Anterior cingulate cortex (tissue), 58 donors: ENCODE measurements around the gene SORD.
"Not testable (repeated sequence)": the region's sequence is repeated elsewhere in the genome, so short reads cannot be mapped to it uniquely, and the experiment has no call there.

ENCODE experiments used
- DNase-seq, 58 donors: peaks; one replicate each; lab custom pipeline; 2025; lab: John Stamatoyannopoulos, UW

SORD gene

GRCh38 chr15:45023659-45024225, 747 bp downstream of the SORD start:
- DNase-seq, result peak in 11 of 58 donors; percentile 16 to 56 (median 27)

DNA sequence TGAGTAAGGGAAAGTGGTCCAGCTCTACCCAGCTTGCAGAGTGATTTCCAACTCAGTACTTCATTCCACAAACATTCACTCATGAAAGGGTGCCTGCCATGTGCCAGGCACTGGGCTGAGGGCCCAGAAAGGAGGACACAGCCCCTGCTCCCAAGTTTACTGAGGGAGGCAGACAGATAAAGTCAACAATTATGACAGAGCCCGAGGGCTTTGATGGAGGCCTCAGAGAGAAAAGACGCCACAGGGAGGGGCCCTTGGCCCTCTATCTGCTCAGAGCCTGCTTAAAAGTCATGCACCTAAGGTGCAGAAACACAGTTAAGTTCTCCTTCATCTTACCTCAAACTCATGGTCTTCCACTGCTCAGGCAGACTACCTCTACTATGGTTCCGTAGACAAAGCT, 1.7 kb downstream of the SORD start:
- DNase-seq, result peak in 5 of 58 donors; percentile 5 to 14 (median 10)

GRCh38 chr15:45025627-45026026, 2.6 kb downstream of the SORD start:
- not testable (repeated sequence) for DNase-seq

DNA sequence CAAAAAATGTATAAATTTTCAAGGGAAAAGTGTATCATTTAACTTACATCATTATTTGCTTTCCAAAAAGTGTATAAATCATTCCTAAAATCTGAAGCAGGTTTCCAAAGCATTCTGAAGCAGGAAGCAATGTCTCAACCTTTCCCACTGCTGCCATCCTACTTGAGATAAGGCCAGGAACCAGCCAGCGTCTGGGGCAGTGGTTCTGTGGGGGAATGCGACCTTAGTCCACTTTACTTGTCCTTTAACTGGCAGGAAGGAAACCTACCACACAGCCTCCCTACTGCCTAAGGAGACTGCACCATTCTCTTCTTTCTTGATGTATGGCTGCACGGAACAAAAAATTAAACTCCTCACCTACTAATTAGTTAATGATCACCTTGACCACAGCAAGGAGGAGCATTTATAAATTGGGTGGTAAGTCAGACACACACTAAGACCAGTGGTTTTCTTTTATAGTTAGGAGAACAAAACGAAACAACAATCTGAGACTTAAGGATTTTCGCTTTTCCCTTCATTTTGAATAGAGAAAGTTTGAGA, 3.7 kb downstream of the SORD start:
- DNase-seq, result no peak

- no peak for DNase-seq
Measured at GRCh38 chr15:45027220-45027619, 4.2 kb downstream of the SORD start.

- no peak for DNase-seq
Measured at GRCh38 chr15:45030743-45031142, 7.7 kb downstream of the SORD start.

GRCh38 chr15:45031522-45032028, 8.6 kb downstream of the SORD start:
- DNase-seq, result not testable (repeated sequence)

DNA sequence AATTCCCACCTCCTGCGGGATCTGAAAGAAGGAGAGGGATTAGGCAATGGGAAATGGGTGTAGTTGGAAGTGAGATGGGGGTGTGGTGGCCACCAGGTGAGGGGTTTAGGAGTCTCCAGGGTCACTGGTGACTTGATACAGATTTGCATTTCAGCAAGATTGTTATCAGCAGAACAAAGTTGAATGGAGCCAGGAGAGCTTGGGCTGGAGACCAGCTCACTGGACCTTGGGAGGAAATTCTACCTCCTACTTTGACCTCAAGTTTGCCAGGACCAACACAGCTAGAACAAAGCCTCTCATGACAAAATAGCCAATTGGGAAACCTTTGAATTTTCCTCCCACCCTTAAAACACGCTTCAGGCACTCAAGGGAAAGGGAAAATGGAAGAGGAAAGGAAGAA, 9.5 kb downstream of the SORD start:
- not testable (repeated sequence) for DNase-seq

DNA sequence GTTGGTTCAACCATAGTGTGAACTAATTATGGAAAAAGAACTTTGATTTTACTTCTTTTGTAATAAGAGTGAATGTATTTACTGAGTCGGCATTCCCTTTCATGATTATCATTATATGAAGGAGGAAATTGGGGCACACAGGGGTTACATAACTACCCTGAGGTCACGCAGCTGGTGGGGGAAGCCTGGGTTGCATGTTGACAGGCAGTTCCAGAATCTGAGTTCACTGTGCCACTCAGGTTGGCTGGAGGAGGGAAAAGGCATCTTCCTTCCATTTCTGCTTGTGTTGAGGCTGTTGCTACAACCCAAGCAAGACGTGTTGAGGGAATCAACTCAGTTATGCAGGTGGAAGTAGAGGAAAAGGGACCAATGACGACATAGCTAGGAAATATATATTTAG, 11.1 kb downstream of the SORD start:
- not testable (repeated sequence) for DNase-seq

- not testable (repeated sequence) for DNase-seq
Measured at GRCh38 chr15:45034600-45035375, 11.8 kb downstream of the SORD start.

DNA sequence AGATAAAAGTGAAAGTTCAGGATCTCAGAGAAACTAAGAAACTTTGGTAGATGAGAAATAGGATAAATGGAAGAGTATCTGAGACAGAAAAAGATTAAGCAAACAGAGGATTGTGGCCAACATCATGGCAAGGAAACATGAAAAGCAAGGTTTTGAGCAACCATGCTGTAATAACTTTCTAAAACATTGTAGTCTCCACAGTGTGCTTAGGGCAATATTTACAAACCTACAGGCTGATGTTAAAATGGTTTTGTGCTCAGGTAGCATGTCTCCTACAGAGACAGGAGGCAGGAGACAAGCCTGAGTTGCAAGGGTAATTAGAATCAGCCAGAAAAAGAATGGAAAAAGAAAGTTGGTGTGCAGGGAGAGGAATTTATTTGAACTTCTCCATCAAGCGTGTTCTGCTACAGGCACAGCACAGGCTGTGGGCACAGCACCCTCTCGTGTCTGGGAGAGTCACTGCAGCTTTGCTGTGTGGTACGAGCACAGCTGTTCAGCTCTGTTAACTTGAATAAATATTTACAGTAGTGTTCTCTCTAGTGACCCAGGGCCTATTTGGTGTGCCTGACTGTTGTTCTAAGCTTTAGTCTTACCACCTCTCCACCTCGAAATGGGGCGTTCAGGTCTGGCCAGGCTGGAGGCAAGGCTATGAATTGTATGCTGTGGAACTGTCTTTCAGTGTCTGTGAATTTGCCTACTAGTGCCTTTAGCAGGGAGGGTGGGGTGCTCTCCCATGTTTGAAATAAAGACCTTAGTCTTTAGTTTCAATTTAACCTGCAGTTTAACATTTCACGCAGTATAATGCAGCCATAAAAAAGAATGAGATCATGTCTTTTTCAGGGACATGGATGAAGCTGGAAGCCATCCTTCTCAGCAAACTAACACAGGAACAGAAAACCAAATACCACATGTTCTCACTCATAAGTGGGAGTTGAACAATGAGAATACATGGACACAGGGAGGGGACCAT, 14.1 kb downstream of the SORD start:
- peak in 49 of 58 donors; percentile 3 to 71 (median 38) for DNase-seq

DNA sequence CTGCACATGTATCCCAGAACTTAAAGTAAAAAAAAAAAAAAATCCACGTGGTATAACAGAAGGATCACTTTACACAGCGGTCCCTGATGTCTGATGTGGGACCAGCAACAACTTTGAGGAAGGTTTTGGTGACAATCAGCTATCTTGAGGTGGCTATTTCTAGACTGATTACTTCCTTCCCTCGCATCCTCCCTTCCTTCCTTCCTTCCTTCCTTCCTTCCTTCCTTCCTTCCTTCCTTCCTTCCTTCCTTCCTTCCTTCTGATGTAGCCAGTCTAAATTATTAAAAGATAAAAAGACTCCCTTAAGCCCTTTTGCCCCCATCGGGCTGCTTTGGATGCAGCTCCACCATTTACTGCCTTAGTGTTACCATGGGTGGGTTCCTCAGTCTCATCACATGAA, 14.9 kb downstream of the SORD start:
- DNase-seq, result no peak

GRCh38 chr15:45040396-45040795, 17.4 kb downstream of the SORD start:
- DNase-seq, result not testable (repeated sequence)

DNA sequence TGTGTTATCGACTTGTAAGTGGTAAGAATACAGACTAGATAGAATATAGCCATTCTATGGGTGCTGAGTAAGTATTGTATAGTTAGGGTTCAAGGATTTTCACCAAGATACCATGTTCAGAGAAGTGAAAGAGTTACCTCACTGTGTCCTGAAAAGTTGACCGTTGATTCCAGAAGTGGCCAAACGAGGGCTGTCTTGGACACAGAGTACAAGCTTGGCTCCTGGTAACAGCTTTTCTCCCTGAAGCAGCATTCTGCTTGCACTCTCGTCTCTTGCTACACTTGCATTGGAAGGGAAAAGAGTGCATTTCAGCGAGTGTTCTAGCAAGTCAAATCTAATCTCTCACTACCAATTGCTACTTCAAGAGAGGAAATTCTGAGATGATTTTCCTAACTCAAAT, 18.5 kb downstream of the SORD start:
- DNase-seq, result not testable (repeated sequence)

DNA sequence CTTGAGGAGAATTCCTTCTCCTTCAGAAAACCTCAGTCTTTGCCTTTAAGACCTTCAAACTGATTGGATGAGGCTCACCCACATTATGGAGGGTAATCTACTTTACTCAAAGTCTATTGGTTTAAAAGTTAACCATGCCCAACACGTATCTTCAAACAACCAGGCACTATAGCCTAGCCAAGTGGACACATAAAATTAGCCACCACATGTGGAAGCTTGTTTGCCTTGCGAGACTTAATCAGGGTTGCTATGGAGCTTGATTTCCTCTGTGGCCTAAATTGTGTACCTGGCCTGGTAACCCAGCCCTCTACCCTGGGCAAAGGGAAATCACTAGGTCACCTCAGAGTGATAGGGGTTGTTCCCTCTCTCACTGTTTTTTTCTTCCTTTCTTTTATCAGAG, 19.9 kb downstream of the SORD start:
- not testable (repeated sequence) for DNase-seq

DNA sequence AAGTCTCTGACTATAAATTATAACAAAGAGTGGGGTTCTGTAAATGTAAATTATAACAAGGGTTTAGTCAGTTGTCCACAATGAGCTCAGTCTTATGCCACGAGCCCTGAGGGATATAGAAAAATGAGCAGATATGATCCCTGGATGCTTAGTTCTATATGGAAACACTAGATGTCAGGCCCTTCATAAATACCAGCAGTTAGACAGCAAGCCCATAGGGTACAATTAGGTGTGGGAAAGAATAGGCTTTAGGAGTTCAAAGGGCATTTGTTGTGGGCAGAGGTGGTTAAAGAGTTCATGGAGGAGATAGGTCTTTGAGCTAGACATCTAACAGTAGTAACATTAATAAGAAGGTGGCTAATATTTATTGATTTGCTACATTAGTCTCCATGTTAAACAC, 21.3 kb downstream of the SORD start:
- DNase-seq, result not testable (repeated sequence)

DNA sequence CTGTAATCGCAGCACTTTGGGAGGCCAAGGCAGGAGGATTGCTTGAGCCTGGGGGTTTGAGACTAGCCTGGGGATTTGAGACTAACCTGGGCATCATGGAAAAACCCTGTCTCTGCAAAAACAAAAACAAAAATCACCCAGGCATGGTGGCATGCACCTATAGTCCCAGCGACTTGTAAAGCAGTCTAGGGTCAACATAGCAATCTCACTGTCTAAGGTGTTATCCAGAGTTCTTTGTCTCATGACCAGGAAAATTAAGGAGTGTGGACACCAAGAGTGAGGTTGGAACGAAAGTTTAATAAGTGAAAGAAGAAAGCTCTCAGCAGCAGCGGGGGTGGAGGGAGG, 25.4 kb downstream of the SORD start:
- DNase-seq, result not testable (repeated sequence)

- DNase-seq, result peak in 1 of 58 donors; percentile 6
Measured at GRCh38 chr15:45048794-45049631, 26.0 kb downstream of the SORD start.

DNA sequence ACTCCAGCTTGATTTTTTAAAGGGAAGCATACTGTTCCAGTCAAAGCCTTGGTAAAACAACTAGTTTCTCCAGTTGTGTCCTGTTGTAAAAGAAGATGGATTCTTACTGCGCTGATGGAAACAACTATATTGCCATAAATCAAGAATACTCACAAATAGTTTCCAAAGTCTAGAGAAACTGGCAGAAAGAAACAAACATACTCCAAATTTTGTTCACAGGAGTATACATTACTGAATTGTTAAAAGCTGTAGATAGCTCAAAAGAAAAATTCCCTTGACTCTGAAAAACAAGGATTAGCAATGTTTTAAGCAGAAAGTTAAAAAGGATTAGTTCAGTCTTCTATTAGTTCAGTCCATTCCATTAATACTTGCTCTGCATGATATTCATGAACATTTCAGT, 27.6 kb downstream of the SORD start:
- no peak for DNase-seq

DNA sequence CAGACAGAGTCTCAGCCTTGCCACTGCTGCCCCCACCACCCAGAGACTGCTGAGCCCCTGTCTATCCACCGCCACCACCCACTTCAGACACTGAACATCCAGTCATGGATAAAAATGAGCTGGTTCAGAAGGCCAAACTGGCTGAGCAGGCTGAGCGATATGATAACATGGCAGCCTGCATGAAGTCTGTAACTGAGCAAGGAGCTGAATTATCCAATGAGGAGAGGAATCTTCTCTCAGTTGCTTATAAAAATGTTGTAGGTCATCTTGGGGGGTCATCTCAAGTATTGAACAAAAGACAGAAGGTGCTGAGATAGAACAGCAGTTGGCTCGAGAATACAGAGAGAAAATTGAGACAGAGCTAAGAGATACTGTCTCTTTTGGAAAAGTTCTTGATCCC, 29.7 kb downstream of the SORD start:
- DNase-seq, result not testable (repeated sequence)
